ENCODE data around the gene FAM98B.

Gene FAM98B

GRCh38 chr15:38453971-38454695 lies at the start of gene FAM98B:
TSS of gene FAM98B (plus strand) at chr15:38454127. CDS start at chr15:38454162, 35 bp downstream.
- Histone ChIP-seq H4K20me1 (ENCODE audit: insufficient read depth) (no peaks in the 10 kb centered on the region), H3K27ac (peak within 1 kb of the TSS; percentile 95), H3K79me2 (ENCODE audit: insufficient read depth, low read depth) (peaks cover 45% of the 10 kb centered on the region), H2AFZ (ENCODE audit: low read depth) (peak within 1 kb of the TSS; percentile 92), H3K36me3 (ENCODE audit: insufficient read depth) (no peaks in the 10 kb centered on the region), H3K27me3 (ENCODE audit: insufficient read depth, low read depth) (no peaks in the 10 kb centered on the region), H3K9ac (peak within 1 kb of the TSS; percentile 96), H3K4me1 (ENCODE audit: low read depth, poor library complexity, severe bottlenecking) (peaks cover 14% of the 10 kb centered on the region), H3K4me2 (peak within 1 kb of the TSS; percentile 63), H3K4me3 (IDR thresholded peaks at IDR 0.05; ENCODE audit: insufficient read depth, low read depth, low read length) (no peak within 1 kb of the TSS)
- TF ChIP-seq CTCF (conservative IDR thresholded peaks at IDR 0.05; ENCODE audit: low read depth, low read length): no peak

GRCh38 chr15:38406436-38406835 lies 47.5 kb upstream of the FAM98B start:
- H3K4me2 ChIP-seq: no peak overlapping the region
- no peaks in the 10 kb centered on the region for H3K79me2 ChIP-seq (ENCODE audit: insufficient read depth, low read depth)
- no peak overlapping the region for H3K4me3 ChIP-seq (IDR thresholded peaks at IDR 0.05; ENCODE audit: insufficient read depth, low read depth, low read length)
- H2AFZ ChIP-seq (ENCODE audit: low read depth): no peak overlapping the region
- no peaks in the 10 kb centered on the region for H3K36me3 ChIP-seq (ENCODE audit: insufficient read depth)
- H3K27me3 ChIP-seq (ENCODE audit: insufficient read depth, low read depth): no peaks in the 10 kb centered on the region
- H3K27ac ChIP-seq: no peak overlapping the region
- H4K20me1 ChIP-seq (ENCODE audit: insufficient read depth): no peaks in the 10 kb centered on the region
- H3K9ac ChIP-seq: no peak overlapping the region
- H3K4me1 ChIP-seq (ENCODE audit: low read depth, poor library complexity, severe bottlenecking): no peaks in the 10 kb centered on the region
- TF ChIP-seq CTCF (conservative IDR thresholded peaks at IDR 0.05; ENCODE audit: low read depth, low read length): no peak

- no peak overlapping the region for H3K9ac ChIP-seq
- no peak overlapping the region for H3K4me2 ChIP-seq
- no peak for TF ChIP-seq CTCF (conservative IDR thresholded peaks at IDR 0.05; ENCODE audit: low read depth, low read length)
- H2AFZ ChIP-seq (ENCODE audit: low read depth): no peak overlapping the region
- H3K27ac ChIP-seq: no peak overlapping the region
- no peaks in the 10 kb centered on the region for H3K36me3 ChIP-seq (ENCODE audit: insufficient read depth)
- H3K4me1 ChIP-seq (ENCODE audit: low read depth, poor library complexity, severe bottlenecking): no peaks in the 10 kb centered on the region
- H3K4me3 ChIP-seq (IDR thresholded peaks at IDR 0.05; ENCODE audit: insufficient read depth, low read depth, low read length): no peak overlapping the region
- no peaks in the 10 kb centered on the region for H3K79me2 ChIP-seq (ENCODE audit: insufficient read depth, low read depth)
- H3K27me3 ChIP-seq (ENCODE audit: insufficient read depth, low read depth): no peaks in the 10 kb centered on the region
- H4K20me1 ChIP-seq (ENCODE audit: insufficient read depth): no peaks in the 10 kb centered on the region
Observed at GRCh38 chr15:38408576-38408975, 45.4 kb upstream of the FAM98B start.

GRCh38 chr15:38411902-38412301 lies 42.0 kb upstream of the FAM98B start:
- Histone ChIP-seq H3K27me3 (ENCODE audit: insufficient read depth, low read depth) (no peaks in the 10 kb centered on the region), H3K4me1 (ENCODE audit: low read depth, poor library complexity, severe bottlenecking) (no peaks in the 10 kb centered on the region), H3K79me2 (ENCODE audit: insufficient read depth, low read depth) (no peaks in the 10 kb centered on the region), H3K9ac (no peak overlapping the region), H2AFZ (ENCODE audit: low read depth) (no peak overlapping the region), H4K20me1 (ENCODE audit: insufficient read depth) (no peaks in the 10 kb centered on the region), H3K27ac (no peak overlapping the region), H3K4me3 (IDR thresholded peaks at IDR 0.05; ENCODE audit: insufficient read depth, low read depth, low read length) (no peak overlapping the region), H3K36me3 (ENCODE audit: insufficient read depth) (no peaks in the 10 kb centered on the region), H3K4me2 (no peak overlapping the region)
- TF ChIP-seq CTCF (conservative IDR thresholded peaks at IDR 0.05; ENCODE audit: low read depth, low read length): no peak
